ACC112 (cell line): ENCODE data around the gene ITGA4.

Source experiments
- H2AFZ ChIP-seq: fragments of 200-600 bp; sonication (generic); one replicate; pipeline ENCODE4 v1.6.0; 2017; ENCODE audit warnings: antibody characterized with exemption, low read length; ENCODE audit not compliant: unreplicated experiment
- H3K27ac ChIP-seq: fragments of 200-600 bp; sonication (generic); 2 replicates; pipeline ENCODE4 v1.5.1; 2014; ENCODE audit warnings: low read depth, mild to moderate bottlenecking, antibody characterized with exemption, low read length, moderate library complexity
- H3K27me3 ChIP-seq: fragments of 200-600 bp; sonication (generic); 2 replicates; pipeline ENCODE4 v1.6.1; 2014; ENCODE audit warnings: mild to moderate bottlenecking, antibody characterized with exemption, low read length, moderate library complexity, mixed read lengths; ENCODE audit not compliant: insufficient read depth
- H3K36me3 ChIP-seq: fragments of 200-600 bp; sonication (generic); 2 replicates; pipeline ENCODE4 v1.6.1; 2016; ENCODE audit warnings: mild to moderate bottlenecking, antibody characterized with exemption, low read length, moderate library complexity, mixed read lengths; ENCODE audit not compliant: insufficient read depth
- H3K4me1 ChIP-seq: fragments of 200-600 bp; sonication (generic); one replicate; pipeline ENCODE4 v1.6.1; 2016; ENCODE audit warnings: low read length, mixed read lengths; ENCODE audit not compliant: insufficient read depth, unreplicated experiment, control insufficient read depth
- H3K4me3 ChIP-seq: fragments of 200-600 bp; sonication (generic); 2 replicates; pipeline ENCODE4 v1.5.1; 2014; ENCODE audit warnings: mild to moderate bottlenecking, low read depth, low read length
- H3K79me2 ChIP-seq: fragments of 200-600 bp; sonication (generic); one replicate; pipeline ENCODE4 v1.6.0; 2016; ENCODE audit warnings: low read length; ENCODE audit not compliant: control insufficient read depth, unreplicated experiment, insufficient read depth

The ITGA4 gene

GRCh38 chr2:181459621-181460021 is 2.4 kb downstream of the ITGA4 start:
- no peaks in the 10 kb centered on the region for H3K36me3 ChIP-seq
- peak overlapping the region; percentile 89 for H3K4me3 ChIP-seq
- no peak overlapping the region for H3K27ac ChIP-seq
- no peak overlapping the region for H2AFZ ChIP-seq
- no peaks in the 10 kb centered on the region for H3K27me3 ChIP-seq
- H3K79me2 ChIP-seq: peaks cover 43% of the 10 kb centered on the region
- H3K4me1 ChIP-seq: peaks cover 43% of the 10 kb centered on the region

GRCh38 chr2:181461056-181461997 is 4.1 kb downstream of the ITGA4 start:
- no peak overlapping the region for H3K4me3 ChIP-seq
- H3K27me3 ChIP-seq: no peaks in the 10 kb centered on the region
- peaks cover 55% of the 10 kb centered on the region for H3K4me1 ChIP-seq
- H2AFZ ChIP-seq: no peak overlapping the region
- H3K36me3 ChIP-seq: no peaks in the 10 kb centered on the region
- peaks cover 48% of the 10 kb centered on the region for H3K79me2 ChIP-seq
- no peak overlapping the region for H3K27ac ChIP-seq

- Histone ChIP-seq H3K36me3 (no peaks in the 10 kb centered on the region), H2AFZ (peak overlapping the region; percentile 60), H3K79me2 (peaks cover 48% of the 10 kb centered on the region), H3K27ac (no peak overlapping the region), H3K27me3 (no peaks in the 10 kb centered on the region), H3K4me3 (peak overlapping the region; percentile 21), H3K4me1 (peaks cover 52% of the 10 kb centered on the region)
These were observed 4.8 kb downstream of the ITGA4 start for GRCh38 chr2:181462033-181462432.

GRCh38 chr2:181463588-181463987 is 6.4 kb downstream of the ITGA4 start:
- Histone ChIP-seq H3K36me3 (no peaks in the 10 kb centered on the region), H3K4me3 (no peak overlapping the region), H2AFZ (no peak overlapping the region), H3K27me3 (no peaks in the 10 kb centered on the region), H3K79me2 (peaks cover 51% of the 10 kb centered on the region), H3K4me1 (peaks cover 50% of the 10 kb centered on the region), H3K27ac (no peak overlapping the region)

- H3K27ac ChIP-seq: peak overlapping the region; percentile 75
- H3K36me3 ChIP-seq: no peaks in the 10 kb centered on the region
- H3K27me3 ChIP-seq: no peaks in the 10 kb centered on the region
- peaks cover 41% of the 10 kb centered on the region for H3K79me2 ChIP-seq
- H2AFZ ChIP-seq: peak overlapping the region; percentile 21
- peaks cover 36% of the 10 kb centered on the region for H3K4me1 ChIP-seq
- H3K4me3 ChIP-seq: no peak overlapping the region
These were observed 7.8 kb downstream of the ITGA4 start for GRCh38 chr2:181464966-181465365.

GRCh38 chr2:181465676-181466375 is 8.6 kb downstream of the ITGA4 start:
- Histone ChIP-seq H2AFZ (no peak overlapping the region), H3K4me3 (peak overlapping the region; percentile 35), H3K27ac (peak overlapping the region; percentile 75), H3K4me1 (peaks cover 33% of the 10 kb centered on the region), H3K36me3 (no peaks in the 10 kb centered on the region), H3K27me3 (no peaks in the 10 kb centered on the region), H3K79me2 (peaks cover 37% of the 10 kb centered on the region)

- Histone ChIP-seq H3K36me3 (no peaks in the 10 kb centered on the region), H3K79me2 (peaks cover 32% of the 10 kb centered on the region), H3K4me1 (peaks cover 25% of the 10 kb centered on the region), H3K27me3 (no peaks in the 10 kb centered on the region), H3K27ac (peak overlapping the region; percentile 75; the same call in 1 of the 2 replicates), H2AFZ (no peak overlapping the region), H3K4me3 (no peak overlapping the region)
These were observed 9.7 kb downstream of the ITGA4 start for GRCh38 chr2:181466661-181467576.

- Histone ChIP-seq H3K27ac (no peak overlapping the region), H3K4me3 (no peak overlapping the region), H3K36me3 (no peaks in the 10 kb centered on the region), H3K27me3 (no peaks in the 10 kb centered on the region), H2AFZ (no peak overlapping the region), H3K79me2 (peaks cover 27% of the 10 kb centered on the region), H3K4me1 (peaks cover 18% of the 10 kb centered on the region)
These were observed 11.0 kb downstream of the ITGA4 start for GRCh38 chr2:181467966-181468707.

GRCh38 chr2:181468811-181469210 is 11.6 kb downstream of the ITGA4 start:
- H3K27me3 ChIP-seq: no peaks in the 10 kb centered on the region
- H3K4me1 ChIP-seq: peaks cover 24% of the 10 kb centered on the region
- H2AFZ ChIP-seq: no peak overlapping the region
- no peak overlapping the region for H3K27ac ChIP-seq
- H3K79me2 ChIP-seq: peaks cover 20% of the 10 kb centered on the region
- H3K4me3 ChIP-seq: no peak overlapping the region
- no peaks in the 10 kb centered on the region for H3K36me3 ChIP-seq
